Articular chondrocyte of knee joint (primary cell): ENCODE data around the gene SLC17A7. TPM values are rescaled to one million over a fixed set of nuclear protein-coding genes. Genes with fewer than 3 reads are reported as not detected.

ENCODE experiments used
- small RNA-seq: library from RNA; depleted of rRNA; stranded (forward); fragments of <200 nt; gene quantifications from one replicate; pipeline ENCODE3, GENCODE V24; 2012
- total RNA-seq: library from RNA; depleted of rRNA; stranded (reverse); fragments of >200 nt; gene quantifications from 2 replicates; pipeline ENCODE4 v1.2.3, GENCODE V29; 2012

Gene SLC17A7
- total RNA-seq = under 0.01 TPM in 1 of 2 replicates, not detected in the other

DNA sequence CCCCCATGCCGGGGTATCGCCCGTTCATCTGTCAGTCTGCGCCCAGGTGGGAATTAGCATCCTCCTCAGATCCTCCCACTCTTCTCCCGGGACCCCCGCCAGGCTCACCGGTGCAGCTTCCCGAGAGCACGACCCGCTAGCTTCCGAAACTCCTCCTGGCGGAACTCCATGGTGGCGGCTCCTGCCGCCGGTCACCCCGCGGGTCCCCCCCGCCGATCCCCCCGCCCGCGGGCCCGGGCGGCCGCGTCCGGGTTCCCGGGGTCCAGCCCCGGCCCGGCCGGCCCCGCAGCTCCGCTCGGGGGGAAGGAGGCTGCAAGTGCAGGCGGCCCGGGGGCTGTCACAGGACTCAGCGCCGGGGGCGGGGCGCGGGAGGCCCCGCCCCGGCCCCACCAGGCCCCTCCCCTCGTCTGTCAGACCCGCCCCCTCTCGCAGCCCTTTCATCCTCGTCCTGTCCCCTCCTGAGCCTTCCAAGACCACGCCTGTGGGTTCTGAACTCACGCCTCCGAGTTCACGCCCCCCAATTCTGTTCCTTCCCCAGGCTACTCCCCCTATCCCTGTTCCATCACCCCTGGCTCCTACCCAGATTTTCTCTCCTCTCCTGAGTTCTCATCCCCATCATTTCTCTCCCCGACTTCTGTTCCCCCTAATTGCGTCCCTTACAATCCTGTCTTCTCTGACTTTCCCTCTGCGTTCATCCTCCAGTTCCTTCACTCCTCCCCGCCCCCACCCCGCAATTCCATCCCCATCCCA, at the start of gene SLC17A7:
Gene SLC17A7, minus strand, starts transcription at position 318 of the 750 bp plus-strand sequence. Its CDS starts 148 bp downstream, at position 170.

GRCh38 chr19:49487277-49488045, 46.1 kb upstream of the SLC17A7 start, which contains the start of gene RPL13A:
TSS of gene RPL13A (plus strand) at chr19:49487608. CDS start at chr19:49487630, 22 bp downstream.

DNA sequence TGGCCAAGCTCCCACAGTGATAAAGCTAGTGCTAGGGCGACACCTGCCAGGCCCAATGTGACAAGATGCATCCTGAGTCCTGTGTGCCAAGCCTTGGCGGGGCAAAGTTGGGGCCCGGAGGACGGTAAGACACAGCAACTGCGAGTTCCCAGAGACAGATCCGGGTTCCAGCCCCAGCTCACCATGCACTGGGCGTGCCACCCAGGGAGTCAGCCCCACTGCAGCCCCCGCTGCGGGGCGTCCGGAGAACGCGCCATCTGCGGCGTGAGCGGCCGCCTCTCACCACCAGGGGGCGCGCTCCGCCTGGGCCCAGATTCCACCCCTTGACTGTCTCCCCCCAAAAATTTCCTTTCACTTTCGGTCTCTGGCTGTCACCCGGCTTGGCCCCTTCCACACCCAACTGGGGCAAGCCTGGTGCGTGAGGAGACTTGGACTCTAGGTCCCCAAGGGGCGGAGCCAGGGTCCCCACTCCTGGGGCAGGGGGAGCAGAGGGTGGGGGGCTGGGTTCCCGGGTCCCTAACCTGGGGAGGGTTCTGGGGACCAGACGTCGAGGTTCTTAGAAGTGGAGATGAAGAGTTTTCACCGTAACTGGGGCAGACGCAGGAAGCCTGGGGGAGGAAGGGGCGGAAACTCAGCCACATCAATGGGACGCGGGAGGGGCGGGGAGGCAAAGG, 32.7 kb upstream of the SLC17A7 start, which contains the start of gene FLT3LG:
Gene FLT3LG, plus strand, starts transcription at position 348 of the 674 bp plus-strand sequence. CDS start 425 bp downstream, outside the sequence.

DNA sequence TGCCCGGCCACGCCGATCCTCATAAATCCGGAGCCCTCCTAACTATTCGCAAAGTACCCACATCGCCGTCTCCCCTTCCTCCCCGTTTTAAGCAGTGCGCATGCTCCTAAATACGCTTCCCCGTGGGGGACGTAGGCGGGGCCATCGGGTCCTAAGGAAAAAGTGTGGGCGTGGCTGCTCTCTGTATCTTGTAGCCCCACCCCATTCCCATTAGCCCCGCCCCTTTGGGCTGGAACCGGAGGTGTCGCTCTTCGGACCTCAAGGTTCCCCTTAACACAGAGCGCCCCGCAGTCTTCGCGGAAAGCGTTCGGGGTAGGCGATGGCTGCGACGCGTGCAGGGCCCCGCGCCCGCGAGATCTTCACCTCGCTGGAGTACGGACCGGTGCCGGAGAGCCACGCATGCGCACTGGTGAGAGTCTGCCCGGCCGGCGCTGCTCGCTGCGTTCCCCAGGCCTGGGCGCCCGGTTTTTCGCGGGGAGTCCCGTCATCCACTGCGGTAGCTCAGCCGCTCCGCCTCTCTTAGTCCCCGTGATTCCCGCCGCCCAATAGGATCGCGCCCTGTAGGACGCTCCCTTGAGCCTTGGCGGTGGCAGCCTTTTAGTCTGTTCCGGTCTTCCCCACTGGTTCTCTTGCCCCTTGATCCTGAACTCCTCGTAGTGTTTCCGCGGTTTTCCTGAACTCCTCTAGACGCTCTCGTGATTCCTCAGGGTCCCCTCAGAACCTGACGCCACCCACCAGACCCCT, 11.9 kb upstream of the SLC17A7 start, which contains the start of gene ALDH16A1:
Gene ALDH16A1, plus strand, starts transcription at position 213 of the 744 bp plus-strand sequence. Its CDS starts 107 bp downstream, at position 320.

DNA sequence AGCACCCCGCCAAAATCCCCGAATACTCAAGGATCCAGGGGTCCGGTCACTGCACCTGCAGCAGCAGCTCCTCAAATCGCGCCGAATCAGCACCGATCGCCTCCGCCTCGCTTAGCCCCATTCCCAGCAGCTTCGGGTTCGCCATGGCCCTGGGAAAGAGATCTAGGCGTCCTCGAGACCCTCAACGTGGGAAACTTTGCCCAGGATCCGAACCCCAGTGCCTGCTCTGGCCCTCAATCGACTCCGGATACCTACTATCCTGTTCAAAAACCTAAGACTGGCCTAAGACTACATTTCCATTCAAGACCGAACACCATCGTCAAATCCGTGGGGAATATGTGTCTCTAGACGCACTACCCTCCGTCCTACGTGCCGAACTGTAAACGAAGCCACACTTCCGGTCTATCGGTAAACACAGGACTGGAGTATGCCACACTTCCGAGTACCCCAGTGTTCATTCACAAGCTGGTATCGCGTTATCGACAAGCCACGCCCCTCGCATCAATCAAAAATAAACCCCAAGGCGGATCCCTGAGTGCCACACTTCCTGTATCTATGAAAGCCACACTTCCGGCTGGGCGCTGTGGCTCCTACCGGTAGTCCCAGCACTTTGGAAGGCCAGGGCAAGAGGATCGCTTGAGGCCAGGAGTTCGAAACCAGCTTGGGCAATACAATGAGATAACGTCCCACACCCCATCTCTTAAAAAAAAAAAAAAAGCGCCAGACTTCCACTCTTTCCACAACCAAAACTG, 10.3 kb upstream of the SLC17A7 start, which contains the start of gene PIH1D1:
Gene PIH1D1, minus strand, starts transcription at position 385 of the 752 bp plus-strand sequence. Its CDS starts 240 bp downstream, at position 145.

GRCh38 chr19:49425178-49425577, 16.1 kb downstream of the SLC17A7 start, which contains the start of gene GFY:
TSS of gene GFY (plus strand) at chr19:49425388. CDS start at chr19:49426431, 1,043 bp downstream.

GRCh38 chr19:49423071-49423984, 18.0 kb downstream of the SLC17A7 start, which contains the start of gene PTH2:
TSS of gene PTH2 (minus strand) at chr19:49423441. CDS start at chr19:49423339, 102 bp downstream.

DNA sequence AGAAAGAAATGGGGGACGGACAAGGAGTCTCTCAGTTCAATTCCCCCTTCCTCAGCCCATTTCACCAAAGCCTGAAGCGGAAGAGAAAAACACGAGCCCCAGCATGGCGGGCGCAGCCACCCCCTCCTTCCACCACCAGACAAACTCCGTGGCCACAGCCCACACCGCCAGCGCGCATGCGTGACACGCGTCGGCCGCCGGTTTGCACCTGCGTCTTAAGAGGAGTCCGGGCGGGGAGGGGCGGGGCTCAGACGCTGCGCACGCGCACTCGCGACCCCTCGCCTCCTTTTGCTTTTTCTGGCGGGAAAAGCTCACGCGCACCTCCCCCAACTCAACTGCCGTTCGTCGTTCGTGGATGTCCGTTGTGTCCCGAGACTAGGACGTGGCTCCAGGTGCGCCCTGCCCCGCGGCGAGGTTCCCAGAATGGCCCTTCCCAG, 53.4 kb downstream of the SLC17A7 start, which contains the start of gene KASH5:
Gene KASH5, plus strand, starts transcription at position 314 of the 437 bp plus-strand sequence. CDS start 2,635 bp downstream, outside the sequence.

Small RNA genes lying within 50 kb of the gene (small RNA-seq; reads per million reads assigned to genes)
- gene SNORD32A (not detected), gene SNORD33 (not detected), gene SNORD34 (not detected), gene SNORD35A (not detected)

Other genes with a start within 250 kb of the SLC17A7 start
- gene SLC6A16, start 116.3 kb downstream of the SLC17A7 start, total RNA-seq = 0.32 TPM in 1 of 2 replicates, not detected in the other
- gene CD37, start 106.1 kb downstream of the SLC17A7 start, total RNA-seq = not detected in 2 replicates
- gene TEAD2, start 79.1 kb downstream of the SLC17A7 start, total RNA-seq = 21.3 and 25.6 TPM in 2 replicates
- 0.26 TPM in 1 of 2 replicates, not detected in the other for gene DKKL1, start 77.7 kb downstream of the SLC17A7 start, total RNA-seq
- gene KASH5, start 53.3 kb downstream of the SLC17A7 start, total RNA-seq = not detected in 2 replicates
- not detected in 2 replicates for gene PTH2, start 18.1 kb downstream of the SLC17A7 start, total RNA-seq
- gene GFY, start 16.1 kb downstream of the SLC17A7 start, total RNA-seq = not detected in 2 replicates
- gene PIH1D1, start 10.3 kb upstream of the SLC17A7 start, total RNA-seq = 59.1 and 62.8 TPM in 2 replicates
- 19.7 and 22.1 TPM in 2 replicates for gene ALDH16A1, start 11.7 kb upstream of the SLC17A7 start, total RNA-seq
- gene FLT3LG, start 32.7 kb upstream of the SLC17A7 start, total RNA-seq = 5.0 and 5.2 TPM in 2 replicates
- gene RPL13A, start 46.1 kb upstream of the SLC17A7 start, total RNA-seq = 1,376 and 2,288 TPM in 2 replicates
- gene RPS11, start 54.9 kb upstream of the SLC17A7 start, total RNA-seq = 2,902 and 3,041 TPM in 2 replicates
- 50.0 and 52.4 TPM in 2 replicates for gene FCGRT, start 71.1 kb upstream of the SLC17A7 start, total RNA-seq
- gene RCN3, start 86.5 kb upstream of the SLC17A7 start, total RNA-seq = 221 and 248 TPM in 2 replicates
- 45.3 and 50.4 TPM in 2 replicates for gene NOSIP, start 139.0 kb upstream of the SLC17A7 start, total RNA-seq
- 0.22 and 0.26 TPM in 2 replicates for gene PRRG2, start 139.8 kb upstream of the SLC17A7 start, total RNA-seq
- 2.8 and 6.1 TPM in 2 replicates for gene PRR12, start 149.7 kb upstream of the SLC17A7 start, total RNA-seq
- gene RRAS, start 198.6 kb upstream of the SLC17A7 start, total RNA-seq = 28.4 and 38.3 TPM in 2 replicates
- 13.1 and 15.2 TPM in 2 replicates for gene SCAF1, start 200.7 kb upstream of the SLC17A7 start, total RNA-seq
- 22.5 and 25.0 TPM in 2 replicates for gene IRF3, start 224.3 kb upstream of the SLC17A7 start, total RNA-seq
- 3.5 and 5.2 TPM in 2 replicates for gene BCL2L12, start 224.4 kb upstream of the SLC17A7 start, total RNA-seq
- 106 and 127 TPM in 2 replicates for gene PRMT1, start 235.7 kb upstream of the SLC17A7 start, total RNA-seq
- gene ADM5, start 248.1 kb upstream of the SLC17A7 start, total RNA-seq = 0.32 and 0.39 TPM in 2 replicates
- 16.8 and 21.6 TPM in 2 replicates for gene CPT1C, start 249.6 kb upstream of the SLC17A7 start, total RNA-seq